ENCODE measurements around the gene GPX4.

Gene GPX4

DNA sequence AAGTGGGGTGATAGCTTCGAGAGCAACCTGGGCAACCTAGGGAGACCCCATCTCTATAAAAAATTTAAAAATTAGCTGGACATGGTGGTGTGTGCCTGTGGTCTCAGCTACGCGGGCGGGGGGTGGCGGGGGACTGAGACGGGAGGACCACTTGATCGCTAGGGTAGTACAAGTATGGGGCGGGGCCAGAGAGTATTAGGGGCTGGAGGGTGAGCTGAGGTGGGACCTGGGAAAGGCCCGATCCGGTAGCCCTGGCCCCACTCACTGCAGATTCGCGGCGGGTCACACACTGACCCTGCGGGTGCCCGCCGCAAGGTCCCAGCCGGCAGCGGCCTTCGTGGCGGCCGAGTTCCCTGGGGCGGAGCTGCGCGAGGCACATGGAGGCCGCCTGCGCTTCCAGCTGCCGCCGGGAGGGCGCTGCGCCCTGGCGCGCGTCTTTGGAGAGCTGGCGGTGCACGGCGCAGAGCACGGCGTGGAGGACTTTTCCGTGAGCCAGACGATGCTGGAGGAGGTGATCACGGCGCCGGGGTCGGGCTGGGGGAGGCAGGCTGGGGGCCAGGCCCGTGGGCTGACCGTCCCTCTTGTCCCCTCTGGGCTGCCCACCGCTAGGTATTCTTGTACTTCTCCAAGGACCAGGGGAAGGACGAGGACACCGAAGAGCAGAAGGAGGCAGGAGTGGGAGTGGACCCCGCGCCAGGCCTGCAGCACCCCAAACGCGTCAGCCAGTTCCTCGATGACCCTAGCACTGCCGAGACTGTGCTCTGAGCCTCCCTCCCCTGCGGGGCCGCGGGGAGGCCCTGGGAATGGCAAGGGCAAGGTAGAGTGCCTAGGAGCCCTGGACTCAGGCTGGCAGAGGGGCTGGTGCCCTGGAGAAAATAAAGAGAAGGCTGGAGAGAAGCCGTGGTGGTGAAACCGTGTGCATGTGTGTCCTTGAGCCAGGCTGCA is 38.9 kb upstream of the GPX4 start:
- ATAC-seq (replicated peaks) (peak; percentile 14), DNase-seq (peak; percentile 58 to 67 (median 65))
- Mint-ChIP-seq H3K4me3 (peak overlapping the region; percentile 93 to 96), H3K36me3 (ENCODE audit: insufficient read depth) (peaks cover 43% of the 10 kb centered on the region), H3K9me3 (no peaks in the 10 kb centered on the region), H3K27ac (peak overlapping the region in 1 of 2 donors; percentile 96), H3K4me1 (ENCODE audit: low read depth in 2 of 2) (peaks cover 30 to 36% of the 10 kb centered on the region in 2 donors), H3K27me3 (no peaks in the 10 kb centered on the region)

DNA sequence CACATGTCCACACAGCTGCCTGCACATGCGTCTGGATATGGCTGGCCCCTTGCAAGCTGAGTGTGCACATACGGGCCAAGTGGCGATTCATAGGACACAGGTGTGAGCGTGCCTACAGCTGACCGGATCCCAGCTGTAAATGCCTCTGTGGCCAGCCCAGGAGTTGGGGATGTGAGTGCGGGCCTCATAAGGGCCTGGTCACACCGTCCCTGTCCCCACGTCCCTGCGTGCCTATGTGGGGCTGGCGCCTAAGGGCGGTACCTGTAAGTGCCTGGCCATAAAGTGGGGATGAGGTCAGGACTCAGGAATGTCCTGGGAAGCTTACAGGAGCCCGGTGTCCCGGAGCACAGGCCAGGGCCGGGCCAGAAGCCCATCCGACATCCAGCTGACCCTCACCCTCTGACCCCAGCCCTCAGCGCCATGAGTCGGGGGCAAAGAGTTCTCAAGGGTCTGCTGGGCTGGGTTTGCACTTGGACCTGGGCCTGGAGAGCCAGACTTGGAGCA is 38.1 kb upstream of the GPX4 start:
- peak overlapping the region; percentile 35 to 96 for H3K27ac Mint-ChIP-seq
- peaks cover 50% of the 10 kb centered on the region for H3K36me3 Mint-ChIP-seq (ENCODE audit: insufficient read depth)
- H3K27me3 Mint-ChIP-seq: no peaks in the 10 kb centered on the region
- peak overlapping the region; percentile 93 to 96 for H3K4me3 Mint-ChIP-seq
- no peak for ATAC-seq (replicated peaks)
- DNase-seq: no peak
- no peaks in the 10 kb centered on the region for H3K9me3 Mint-ChIP-seq
- peaks cover 30 to 36% of the 10 kb centered on the region in 2 donors for H3K4me1 Mint-ChIP-seq (ENCODE audit: low read depth in 2 of 2)

DNA sequence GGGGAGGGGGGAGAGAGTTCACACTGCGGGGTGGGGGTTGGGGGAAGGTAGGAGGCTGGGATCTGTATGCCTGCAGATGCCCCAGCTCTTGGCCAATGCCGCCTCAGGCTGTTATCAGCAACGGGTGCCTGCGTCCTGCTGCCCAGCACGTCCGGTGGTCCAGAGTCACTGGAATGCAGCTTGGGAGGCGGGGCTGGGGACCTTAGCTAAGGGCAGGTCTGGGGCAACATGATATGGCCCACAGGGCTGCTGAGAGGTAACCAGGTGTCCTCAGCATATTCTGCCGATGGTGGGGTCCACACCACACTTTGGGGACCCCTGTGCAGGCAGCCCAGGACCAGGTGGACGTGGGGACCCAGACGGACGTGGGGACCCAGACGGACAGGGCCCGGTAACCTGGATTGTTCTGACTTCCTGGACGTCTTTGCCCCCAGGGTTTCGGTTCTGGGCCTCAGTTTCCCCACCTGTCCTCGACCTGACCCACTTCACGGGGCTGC is 37.5 kb upstream of the GPX4 start:
- H3K4me1 Mint-ChIP-seq (ENCODE audit: low read depth in 2 of 2): peaks cover 30 to 36% of the 10 kb centered on the region in 2 donors
- peak overlapping the region in 1 of 2 donors; percentile 96 for H3K27ac Mint-ChIP-seq
- no peak for ATAC-seq (replicated peaks)

DNA sequence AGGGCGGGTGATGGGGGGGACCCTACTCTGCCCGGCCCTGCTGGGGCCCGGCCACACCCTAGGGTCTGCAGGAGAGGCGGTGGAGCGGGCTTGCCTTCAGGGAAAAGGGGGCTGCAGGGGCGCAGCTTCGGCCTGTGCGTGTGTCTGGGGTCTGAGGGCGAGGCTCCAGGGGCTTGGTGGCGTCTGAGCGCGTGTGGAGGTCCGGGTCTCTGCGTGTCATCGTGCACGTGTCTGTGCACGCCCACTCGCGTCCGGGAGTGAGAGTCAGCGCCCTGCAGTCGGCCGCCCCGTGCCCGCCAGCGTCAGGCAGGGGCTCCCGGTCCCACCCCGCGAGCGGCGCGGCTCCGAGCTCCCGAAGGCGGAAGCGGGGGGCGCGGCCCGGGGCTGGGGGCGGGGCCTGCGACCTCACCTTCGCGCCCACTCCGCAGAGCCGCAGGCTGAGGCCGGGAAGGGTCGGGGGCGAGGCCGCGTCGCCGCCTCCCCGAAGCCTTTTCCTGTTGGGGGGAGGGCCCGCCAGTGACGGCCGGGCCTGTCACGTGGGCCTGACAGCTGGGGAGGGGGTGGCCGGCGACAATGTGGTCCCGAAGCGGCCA is 37.0 kb upstream of the GPX4 start, which contains the start of gene ARHGAP45:
ARHGAP45 (plus strand) TSS at position 420 of the 593 bp plus-strand sequence. CDS start 239 bp downstream, outside the sequence.
- Mint-ChIP-seq H3K36me3 (ENCODE audit: insufficient read depth) (peaks cover 54% of the 10 kb centered on the region), H3K4me1 (ENCODE audit: low read depth in 2 of 2) (peaks cover 32 to 39% of the 10 kb centered on the region in 2 donors), H3K4me3 (peak within 1 kb of the TSS; percentile 93 to 96), H3K27me3 (no peaks in the 10 kb centered on the region), H3K27ac (peak within 1 kb of the TSS; percentile 94 to 96), H3K9me3 (no peaks in the 10 kb centered on the region)
- ATAC-seq (replicated peaks) (peak; percentile 64), DNase-seq (peak; percentile 80 to 89 (median 84))

More for the DNA sequence above, 37.5 kb upstream of the GPX4 start:
- DNase-seq: no peak
- peak overlapping the region; percentile 93 to 96 for H3K4me3 Mint-ChIP-seq
- H3K36me3 Mint-ChIP-seq (ENCODE audit: insufficient read depth): peaks cover 54% of the 10 kb centered on the region
- no peaks in the 10 kb centered on the region for H3K9me3 Mint-ChIP-seq
- no peaks in the 10 kb centered on the region for H3K27me3 Mint-ChIP-seq

DNA sequence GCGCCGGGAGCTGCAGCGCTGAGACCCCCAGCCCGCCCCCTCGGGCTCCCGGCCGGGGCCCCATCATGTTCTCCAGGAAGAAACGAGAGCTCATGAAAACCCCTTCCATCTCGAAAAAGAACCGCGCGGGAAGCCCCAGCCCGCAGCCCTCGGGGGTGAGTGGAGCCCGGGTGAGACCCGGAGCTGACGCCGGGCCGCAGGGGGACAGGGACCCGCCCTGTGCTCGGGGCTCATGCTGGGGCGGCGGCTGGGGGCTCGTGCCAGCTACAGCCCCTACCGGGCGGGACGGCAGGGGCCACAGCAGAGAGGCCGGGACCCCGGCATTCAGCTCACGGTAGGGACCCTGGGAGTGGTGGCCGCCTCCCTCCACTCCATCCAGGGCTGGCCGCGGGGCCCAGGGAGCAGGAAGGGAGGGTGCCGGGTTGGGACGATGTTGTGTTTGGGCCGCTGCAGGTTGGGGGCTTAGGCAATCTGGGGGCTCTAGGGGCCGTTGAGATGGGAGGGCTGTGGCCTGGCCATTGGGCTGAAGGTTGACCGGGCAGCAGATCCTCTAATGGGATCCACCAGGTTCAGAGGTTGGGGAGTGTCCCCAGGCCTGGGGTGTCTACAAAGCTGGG is 36.3 kb upstream of the GPX4 start:
- Mint-ChIP-seq H3K9me3 (no peaks in the 10 kb centered on the region), H3K27ac (peak overlapping the region; percentile 94 to 96), H3K4me1 (ENCODE audit: low read depth in 2 of 2) (peaks cover 38 to 45% of the 10 kb centered on the region in 2 donors), H3K4me3 (peak overlapping the region; percentile 93 to 96), H3K27me3 (no peaks in the 10 kb centered on the region), H3K36me3 (ENCODE audit: insufficient read depth) (peaks cover 60% of the 10 kb centered on the region)
- DNase-seq (peak; percentile 79 to 81 (median 81)), ATAC-seq (replicated peaks) (peak; percentile 66)

DNA sequence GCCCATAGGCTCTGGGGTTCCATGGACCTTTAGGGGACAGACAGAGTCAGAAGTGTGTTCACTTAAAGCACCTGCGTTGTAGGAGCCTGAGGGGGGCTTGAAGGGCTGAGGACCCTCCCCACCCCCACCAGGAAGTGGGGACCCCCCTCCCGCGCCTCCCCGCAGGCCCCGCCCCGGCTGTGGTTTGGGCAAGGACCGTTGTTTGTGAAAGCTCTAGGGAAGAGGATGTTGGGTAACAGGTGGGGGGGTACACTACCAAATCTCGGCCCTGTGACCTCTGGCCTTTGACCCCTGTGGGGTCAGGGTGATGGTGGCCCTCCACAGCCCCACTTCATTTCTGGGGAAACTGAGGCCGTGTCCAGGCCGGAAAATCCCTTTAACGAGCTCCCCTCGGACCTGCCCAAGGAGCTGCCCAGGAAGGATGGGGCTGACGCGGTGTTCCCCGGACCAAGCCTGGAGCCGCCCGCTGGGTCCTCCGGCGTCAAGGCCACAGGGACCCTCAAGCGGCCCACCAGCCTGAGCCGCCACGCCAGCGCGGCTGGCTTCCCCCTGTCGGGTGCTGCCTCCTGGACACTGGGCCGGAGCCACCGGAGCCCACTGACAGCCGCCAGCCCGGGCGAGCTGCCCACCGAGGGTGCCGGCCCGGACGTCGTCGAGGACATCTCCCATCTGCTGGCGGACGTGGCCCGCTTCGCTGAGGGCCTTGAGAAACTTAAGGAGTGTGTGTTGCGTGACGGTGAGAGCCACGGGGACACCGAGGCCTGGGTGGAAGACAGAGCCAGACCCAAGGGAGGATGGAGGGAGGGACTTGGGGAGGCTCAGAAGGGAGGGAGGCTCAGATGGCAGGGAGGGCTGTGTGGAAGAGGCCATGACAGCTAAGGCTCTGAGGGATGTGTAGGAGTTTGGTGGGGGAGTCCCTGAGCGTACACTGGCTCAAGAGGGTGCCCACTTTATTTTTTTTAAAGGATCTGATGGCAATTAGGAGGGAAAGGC is 35.5 kb upstream of the GPX4 start:
- ATAC-seq (replicated peaks) (peak; percentile 7), DNase-seq (peak; percentile 58 to 71 (median 62))
- peak overlapping the region; percentile 93 to 96 for H3K4me3 Mint-ChIP-seq
- H3K9me3 Mint-ChIP-seq: no peaks in the 10 kb centered on the region
- peaks cover 69% of the 10 kb centered on the region for H3K36me3 Mint-ChIP-seq (ENCODE audit: insufficient read depth)
- H3K4me1 Mint-ChIP-seq (ENCODE audit: low read depth in 2 of 2): peaks cover 43 to 51% of the 10 kb centered on the region in 2 donors
- H3K27ac Mint-ChIP-seq: peak overlapping the region; percentile 94 to 96
- H3K27me3 Mint-ChIP-seq: no peaks in the 10 kb centered on the region

DNA sequence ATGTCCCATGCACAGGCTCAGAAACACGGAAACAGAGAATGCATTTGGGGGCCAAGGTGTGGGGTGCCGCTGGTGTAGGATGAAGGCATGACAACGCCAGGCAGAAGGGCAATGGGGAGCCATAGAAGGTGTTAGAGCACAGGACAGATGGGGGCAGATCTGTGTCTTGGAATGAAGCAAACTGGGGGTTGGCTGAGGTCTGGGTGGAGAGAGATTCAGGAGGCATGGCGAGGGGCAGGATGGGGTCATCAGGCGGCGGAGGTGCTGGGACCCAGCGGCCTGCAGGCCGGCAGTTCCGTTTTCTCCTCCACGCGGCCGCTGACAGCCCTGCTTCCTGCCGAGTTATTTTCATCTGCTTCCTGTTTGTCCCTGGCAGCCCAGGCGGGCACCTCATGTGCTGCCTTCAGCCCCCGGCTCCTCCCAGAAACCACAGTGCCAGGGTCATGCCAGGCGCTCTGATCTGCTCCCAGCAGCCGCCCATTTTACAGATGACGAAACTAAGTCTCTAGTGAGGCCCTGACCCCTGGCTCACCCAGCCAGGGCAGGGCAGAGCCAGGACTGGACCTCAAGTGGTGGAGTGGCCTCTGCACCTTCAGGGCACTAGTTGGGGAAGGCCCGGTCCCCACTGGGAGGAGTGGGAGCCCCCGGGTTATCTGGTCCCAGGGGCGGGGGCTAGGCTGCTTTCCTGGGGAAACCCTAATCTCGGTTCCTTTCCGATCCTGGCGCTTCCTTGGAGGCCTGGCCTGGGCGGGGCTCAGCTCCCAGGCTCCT is 34.6 kb upstream of the GPX4 start:
- ATAC-seq (replicated peaks) (peak; percentile 43), DNase-seq (peak; percentile 57 to 70 (median 69))
- Mint-ChIP-seq H3K27ac (peak overlapping the region; percentile 94 to 96), H3K4me1 (ENCODE audit: low read depth in 2 of 2) (peaks cover 47 to 54% of the 10 kb centered on the region in 2 donors), H3K4me3 (peak overlapping the region; percentile 93 to 96), H3K9me3 (no peaks in the 10 kb centered on the region), H3K27me3 (no peaks in the 10 kb centered on the region), H3K36me3 (ENCODE audit: insufficient read depth) (peaks cover 77% of the 10 kb centered on the region)

DNA sequence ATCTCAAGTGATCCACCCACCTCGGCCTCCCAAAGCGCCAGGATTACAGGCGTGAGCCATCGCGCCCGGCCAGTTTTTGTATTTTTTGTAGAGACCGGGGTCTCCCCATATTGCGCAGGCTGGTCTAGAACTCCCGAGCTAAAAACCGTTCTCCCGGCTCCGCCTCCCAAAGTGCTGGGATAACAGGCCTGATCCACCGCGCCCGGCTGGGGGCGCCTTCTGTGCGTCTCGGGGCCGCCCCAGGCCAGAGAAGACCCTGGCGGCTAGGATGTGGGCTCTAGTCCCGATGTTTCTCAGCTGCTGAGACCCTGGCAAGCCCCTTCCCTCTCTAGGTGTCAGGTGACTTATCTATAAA is 33.2 kb upstream of the GPX4 start:
- Mint-ChIP-seq H3K27me3 (no peaks in the 10 kb centered on the region), H3K4me1 (ENCODE audit: low read depth in 2 of 2) (peaks cover 41 to 44% of the 10 kb centered on the region in 2 donors), H3K27ac (peak overlapping the region; percentile 94 to 96), H3K4me3 (peak overlapping the region; percentile 93 to 96), H3K36me3 (ENCODE audit: insufficient read depth) (peaks cover 89% of the 10 kb centered on the region), H3K9me3 (no peaks in the 10 kb centered on the region)
- no peak for ATAC-seq (replicated peaks)
- DNase-seq: no peak

DNA sequence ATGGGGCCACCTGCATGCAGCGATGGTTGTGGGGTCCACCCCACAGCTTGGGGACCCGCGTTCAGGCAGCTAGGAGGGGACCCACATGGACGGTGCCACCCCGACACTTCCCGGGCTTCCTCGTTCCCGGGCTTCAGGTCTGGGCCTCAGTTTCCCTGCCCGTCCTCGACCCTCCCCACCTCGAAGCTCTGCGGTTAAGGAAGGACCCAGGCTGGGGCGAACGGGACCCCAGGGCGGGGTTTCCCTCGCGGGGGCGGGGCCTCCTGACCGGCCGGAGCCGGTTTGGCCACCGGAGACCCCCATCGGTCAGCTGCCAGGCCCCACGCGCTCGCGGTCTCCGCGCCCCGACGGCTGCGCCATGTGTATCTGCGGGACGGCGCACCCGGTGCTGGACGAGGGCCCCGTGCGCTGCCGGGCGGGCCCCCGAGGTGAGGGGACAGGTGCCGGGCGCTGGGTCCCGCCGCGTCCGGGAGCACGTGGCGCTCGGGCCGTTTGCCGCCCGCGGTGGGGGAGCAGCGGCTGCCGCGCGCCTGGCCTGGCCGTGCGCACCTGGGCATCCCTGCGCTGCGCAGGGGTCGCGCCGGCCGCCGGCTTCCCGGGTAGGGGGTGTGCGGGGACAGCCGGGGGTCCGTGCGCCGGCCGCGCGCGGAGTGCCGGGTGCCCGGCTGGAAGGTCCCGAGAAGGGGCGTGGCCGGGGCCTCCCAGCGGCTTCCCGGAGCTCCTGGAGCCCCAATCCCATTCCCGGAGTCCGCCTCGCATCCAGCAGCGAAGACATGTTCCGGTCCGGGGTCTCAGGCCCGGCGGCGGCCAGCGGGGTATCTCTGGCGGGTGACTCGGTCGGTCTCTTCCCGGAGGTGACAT is 32.6 kb upstream of the GPX4 start:
- no peak for ATAC-seq (replicated peaks)
- Mint-ChIP-seq H3K27me3 (no peaks in the 10 kb centered on the region), H3K4me3 (peak overlapping the region; percentile 75 to 96), H3K9me3 (no peaks in the 10 kb centered on the region), H3K4me1 (ENCODE audit: low read depth in 2 of 2) (peaks cover 41 to 44% of the 10 kb centered on the region in 2 donors), H3K27ac (peak overlapping the region; percentile 76 to 96), H3K36me3 (ENCODE audit: insufficient read depth) (peaks cover 90% of the 10 kb centered on the region)
- DNase-seq: no peak

DNA sequence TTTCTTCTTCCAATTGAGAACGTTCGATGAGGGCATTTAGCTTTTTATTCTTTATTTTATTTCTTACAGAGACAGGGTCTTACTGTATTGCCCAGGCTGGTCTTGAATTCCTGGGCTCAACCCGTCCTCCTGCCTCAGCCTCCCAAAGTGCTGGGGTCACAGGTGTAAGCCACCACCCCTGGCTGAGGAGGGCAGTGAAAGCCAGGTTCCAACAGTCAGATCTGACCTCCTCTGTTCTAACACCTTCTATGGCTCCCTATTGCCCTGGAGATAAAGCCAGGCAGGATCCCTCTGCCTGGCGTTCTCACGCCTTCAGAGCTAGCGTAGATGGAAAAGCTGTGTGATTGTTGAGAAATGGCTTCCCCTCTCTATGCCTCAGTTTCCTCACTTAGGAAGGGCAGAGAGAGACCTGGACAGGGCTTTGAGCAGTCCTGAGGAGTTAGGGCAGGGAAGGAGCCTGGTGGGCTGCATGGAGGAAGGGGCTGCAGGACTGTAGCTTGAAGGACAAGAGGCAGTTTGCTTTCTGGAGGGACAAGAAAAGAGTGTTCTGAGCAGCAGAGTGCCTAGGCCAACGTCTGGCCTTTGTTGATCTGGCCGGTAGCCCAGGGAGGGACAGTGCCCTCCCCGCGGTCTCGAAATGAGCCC is 31.3 kb upstream of the GPX4 start:
- peak overlapping the region; percentile 76 to 96 for H3K27ac Mint-ChIP-seq
- peaks cover 47 to 49% of the 10 kb centered on the region in 2 donors for H3K4me1 Mint-ChIP-seq (ENCODE audit: low read depth in 2 of 2)
- H3K4me3 Mint-ChIP-seq: peak overlapping the region; percentile 74 to 75
- DNase-seq (no peak), ATAC-seq (replicated peaks) (no peak)
- H3K36me3 Mint-ChIP-seq (ENCODE audit: insufficient read depth): peaks cover 95% of the 10 kb centered on the region
- no peaks in the 10 kb centered on the region for H3K27me3 Mint-ChIP-seq
- no peaks in the 10 kb centered on the region for H3K9me3 Mint-ChIP-seq

All from effector memory CD8-positive, alpha-beta T cell (primary cell).